IMR-90 (cell line): ENCODE measurements around the gene SPI1. TPM values are rescaled to one million over a fixed set of nuclear protein-coding genes. Genes with fewer than 3 reads are reported as not detected.

Experiments used
- ATAC-seq: fragments of 200-7000 bp; cut with Tn5 transposase; 2 replicates; pipeline ENCODE4 v1.9.1; 2020; ENCODE audit warnings: low read depth, mild to moderate bottlenecking, moderate library complexity
- BruUV-seq: library from RNA; stranded (reverse); fragments of 400-500 nt; replicated peaks from 2 replicates; lab custom pipeline; 2021; lab: Mats Ljungman, UMichigan
- CTCF ChIA-PET: fragments of 300-600 bp; formaldehyde crosslinking; extraction: SDS; loops from one replicate; lab custom pipeline; 2021; ENCODE audit warnings: antibody characterized with exemption; lab: Yijun Ruan, JAX
- POLR2A ChIA-PET: fragments of 300-600 bp; sonication (Branson Sonifier 250); formaldehyde crosslinking; loops from one replicate; lab custom pipeline; 2022; ENCODE audit warnings: antibody characterized with exemption; ENCODE audit not compliant: unreplicated experiment; lab: Charles Lee
- DNase-seq: peaks from one replicate; pipeline ENCODE4 v3.0.0; 2013
- H2AFZ ChIP-seq: replicated peaks from 2 replicates; pipeline ENCODE3; 2013; ENCODE audit warnings: low read length, mild to moderate bottlenecking; ENCODE audit not compliant: poor library complexity
- H2AK5ac ChIP-seq: 2 replicates; pipeline ENCODE4 v1.6.1; 2013; ENCODE audit warnings: low read depth, low read length, inconsistent platforms
- H2AK9ac ChIP-seq: replicated peaks from 2 replicates; pipeline ENCODE3; 2013; ENCODE audit warnings: mild to moderate bottlenecking, low read depth, low read length, moderate library complexity; ENCODE audit not compliant: poor library complexity
- H2BK120ac ChIP-seq: 2 replicates; pipeline ENCODE4 v1.6.1; 2013; ENCODE audit warnings: low read depth, low read length, inconsistent platforms
- H2BK15ac ChIP-seq: 3 replicates; pipeline ENCODE4 v1.6.1; 2013; ENCODE audit warnings: low read depth, low read length, inconsistent platforms
- H2BK20ac ChIP-seq: 2 replicates; pipeline ENCODE4 v1.6.1; 2013; ENCODE audit warnings: low read depth, mild to moderate bottlenecking, inconsistent platforms, low read length, moderate library complexity
- H2BK5ac ChIP-seq: 2 replicates; pipeline ENCODE4 v1.6.1; 2013; ENCODE audit warnings: mild to moderate bottlenecking, low read depth, low read length, inconsistent platforms; ENCODE audit not compliant: poor library complexity, severe bottlenecking
- H3K14ac ChIP-seq: replicated peaks from 2 replicates; pipeline ENCODE4 v1.6.1; 2013; ENCODE audit warnings: low read depth, low read length, inconsistent platforms
- H3K18ac ChIP-seq: 2 replicates; pipeline ENCODE4 v1.6.1; 2013; ENCODE audit warnings: low read depth, low read length, control low read depth
- H3K23ac ChIP-seq: 2 replicates; pipeline ENCODE4 v1.6.1; 2013; ENCODE audit warnings: low read depth, low read length, inconsistent platforms
- H3K27ac ChIP-seq: 2 replicates; pipeline ENCODE4 v1.5.1; 2013; ENCODE audit warnings: mild to moderate bottlenecking, control low read depth, low read length; ENCODE audit not compliant: insufficient read depth
- H3K27me3 ChIP-seq: 2 replicates; pipeline ENCODE4 v1.6.1; 2013; ENCODE audit warnings: low read length; ENCODE audit not compliant: control insufficient read depth, insufficient read depth
- H3K36me3 ChIP-seq: 2 replicates; pipeline ENCODE4 v1.6.1; 2013; ENCODE audit warnings: low read length, mixed read lengths; ENCODE audit not compliant: control insufficient read depth, insufficient read depth
- H3K4ac ChIP-seq: 2 replicates; pipeline ENCODE4 v1.6.1; 2013; ENCODE audit warnings: low read depth, low read length, inconsistent platforms
- H3K4me1 ChIP-seq: 2 replicates; pipeline ENCODE4 v1.6.1; 2013; ENCODE audit warnings: low read length, mixed read lengths; ENCODE audit not compliant: control insufficient read depth, insufficient read depth
- H3K4me2 ChIP-seq: 2 replicates; pipeline ENCODE4 v1.6.1; 2013; ENCODE audit warnings: low read depth, mild to moderate bottlenecking, control low read depth, low read length, moderate library complexity
- H3K4me3 ChIP-seq: 2 replicates; pipeline ENCODE4 v1.5.1; 2013; ENCODE audit warnings: low read depth, mild to moderate bottlenecking, control low read depth, low read length, moderate library complexity; ENCODE audit not compliant: insufficient read depth
- H3K56ac ChIP-seq: 2 replicates; pipeline ENCODE4 v1.6.1; 2013; ENCODE audit warnings: low read length, inconsistent platforms; ENCODE audit not compliant: insufficient read depth; ENCODE audit errors: extremely low read depth
- H3K79me1 ChIP-seq, 2 experiments: 2 replicates each; pipeline ENCODE4 v1.6.1; 2013; ENCODE audit warnings: low read length in 2 of 2, inconsistent platforms in 1 of 2, low read depth in 1 of 2
- H3K9ac ChIP-seq: 2 replicates; pipeline ENCODE4 v1.6.1; 2013; ENCODE audit warnings: low read depth, low read length, control low read depth
- H3K9me1 ChIP-seq: 2 replicates; pipeline ENCODE4 v1.6.1; 2013; ENCODE audit warnings: low read length, inconsistent platforms; ENCODE audit not compliant: insufficient read depth
- H3K9me3 ChIP-seq: 2 replicates; pipeline ENCODE4 v1.6.1; 2013; ENCODE audit warnings: low read length; ENCODE audit not compliant: control insufficient read depth, insufficient read depth
- H4K20me1 ChIP-seq: 2 replicates; pipeline ENCODE4 v1.6.1; 2013; ENCODE audit warnings: low read length, inconsistent platforms; ENCODE audit not compliant: insufficient read depth
- H4K5ac ChIP-seq: 2 replicates; pipeline ENCODE4 v1.6.1; 2013; ENCODE audit warnings: mild to moderate bottlenecking, low read depth, low read length, control low read depth
- H4K8ac ChIP-seq, 2 experiments: 2 replicates each; pipeline ENCODE4 v1.6.1; 2013; ENCODE audit warnings: low read depth in 2 of 2, low read length in 2 of 2, control low read depth in 1 of 2, inconsistent platforms in 1 of 2
- H4K91ac ChIP-seq: 2 replicates; pipeline ENCODE4 v1.6.1; 2013; ENCODE audit warnings: low read depth, low read length, inconsistent platforms; ENCODE audit not compliant: insufficient read depth
- RCOR1 ChIP-seq: IDR thresholded peaks from 2 replicates; pipeline ENCODE4 v1.6.1; 2012; ENCODE audit warnings: mild to moderate bottlenecking, low read length, improper control_type of control experiment; ENCODE audit not compliant: insufficient replicate concordance
- WGBS, 2 experiments: methylation state at CpG; one replicate each; pipeline versions ENCODE4 v1.1.5 to v1.1.7; 2013; ENCODE audit warnings: missing lambda C conversion rate in 2 of 2; ENCODE audit not compliant: insufficient read length in 1 of 2; ENCODE audit errors: extremely low coverage in 2 of 2; 5-methylcytosine and 5-hydroxymethylcytosine counted together
- dilution Hi-C: fragments of 300-500 bp; cut with HindIII; formaldehyde crosslinking; loops from one replicate; pipeline ENCODE4 v1.14.3; 2018; ENCODE audit warnings: low sequenced_read_pairs; ENCODE audit not compliant: unreplicated experiment
- in situ Hi-C: fragments of 300-500 bp; cut with MboI; formaldehyde crosslinking; loops from 3 replicates; pipeline ENCODE4 v1.14.3; 2019; ENCODE audit warnings: low sequenced_read_pairs, inconsistent platforms, mixed read lengths
- intact Hi-C: fragments of 100-400 bp; cut with micrococcal nuclease; formaldehyde crosslinking; loops from 2 replicates; pipeline ENCODE4 v1.10.0; 2022
- polyA plus RNA-seq, 3 experiments: library from polyadenylated mRNA; depleted of rRNA; stranded (reverse); fragments of >200 nt; gene quantifications; 2 replicates each; pipeline ENCODE4 v1.2.3, GENCODE V29; 2012; ENCODE audit warnings: low replicate concordance in 1 of 3
- total RNA-seq: library from RNA; depleted of rRNA; stranded (reverse); fragments of >200 nt; gene quantifications from 2 replicates; pipeline ENCODE4 v1.2.3, GENCODE V29; 2012

Gene SPI1
- total and polyA plus RNA-seq, 2 of the 4 experiments (the other 2 are of a cell fraction), result not detected

DNA sequence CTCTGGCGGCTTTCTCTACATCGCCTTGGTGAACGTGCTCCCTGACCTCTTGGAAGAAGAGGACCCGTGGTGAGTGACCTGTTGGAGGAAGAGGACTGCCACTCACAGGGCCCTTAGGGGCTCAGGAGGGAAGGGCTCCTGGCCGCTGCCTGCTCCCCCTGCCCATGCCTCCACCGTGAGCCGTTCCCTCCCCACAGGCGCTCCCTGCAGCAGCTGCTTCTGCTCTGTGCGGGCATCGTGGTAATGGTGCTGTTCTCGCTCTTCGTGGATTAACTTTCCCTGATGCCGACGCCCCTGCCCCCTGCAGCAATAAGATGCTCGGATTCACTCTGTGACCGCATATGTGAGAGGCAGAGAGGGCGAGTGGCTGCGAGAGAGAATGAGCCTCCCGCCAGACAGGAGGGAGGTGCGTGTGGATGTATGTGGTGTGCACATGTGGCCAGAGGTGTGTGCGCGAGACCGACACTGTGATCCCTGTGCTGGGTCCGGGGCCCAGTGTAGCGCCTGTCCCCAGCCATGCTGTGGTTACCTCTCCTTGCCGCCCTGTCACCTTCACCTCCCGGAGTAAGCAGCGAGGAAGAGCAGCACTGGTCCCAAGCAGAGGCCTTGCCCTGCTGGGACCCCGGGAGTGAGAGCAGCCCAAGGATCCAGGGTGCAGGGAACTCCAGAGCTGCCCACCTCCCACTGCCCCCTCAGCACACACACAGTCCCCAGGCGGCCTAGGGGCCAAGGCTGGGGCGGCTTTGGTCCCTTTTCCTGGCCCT is 36.9 kb upstream of the SPI1 start:
- Histone ChIP-seq H4K5ac (peak overlapping the region; percentile 80), H3K23ac (peak overlapping the region; percentile 82), H2BK5ac (peak overlapping the region; percentile 99), H3K27me3 (no peaks in the 10 kb centered on the region), H3K9me3 (no peaks in the 10 kb centered on the region), H4K8ac (peak overlapping the region; percentile 37 to 93; a peak in 3 of 4 replicates), H3K14ac (peak overlapping the region; percentile 82), H3K9ac (peak overlapping the region; percentile 57), H3K79me1 (peaks cover 27 to 70% of the 10 kb centered on the region in 2 experiments; a peak in 3 of 4 replicates), H3K4me3 (no peak overlapping the region), H3K4me1 (peaks cover 45% of the 10 kb centered on the region), H3K27ac (peak overlapping the region; percentile 99), H2AK5ac (peak overlapping the region; percentile 99), H3K4me2 (no peak overlapping the region), H4K91ac (peak overlapping the region; percentile 91), H2BK15ac (peak overlapping the region; percentile 60; the same call in 2 of the 3 replicates), H3K4ac (peak overlapping the region; percentile 94), H3K36me3 (peaks cover 76% of the 10 kb centered on the region), H3K9me1 (peaks cover 6% of the 10 kb centered on the region; the same call in 1 of the 2 replicates), H2AFZ (peak overlapping the region; percentile 46), H3K56ac (no peak overlapping the region; the same call in 1 of the 2 replicates), H2BK120ac (peak overlapping the region; percentile 93), H2BK20ac (peak overlapping the region; percentile 85), H3K18ac (peak overlapping the region; percentile 72), H2AK9ac (peak overlapping the region; percentile 93), H4K20me1 (peaks cover 24% of the 10 kb centered on the region; the same call in 1 of the 2 replicates)
- DNase-seq, result no peak
- POLR2A ChIA-PET, result no interaction called here
- no peak for TF ChIP-seq RCOR1
- in situ Hi-C loops, result no loop called here
- WGBS, 2 experiments, result 82% methylated on average over 9 of the region's 31 CpGs; no CpG with 5 or more reads in 1 of the 2 experiments
- BruUV-seq, result no TSS peak
- peak; percentile 0; the same call in 1 of the 2 replicates for ATAC-seq
- intact Hi-C loops, result no loop called here
- CTCF ChIA-PET, result no interaction called here
- dilution Hi-C loops, result no loop called here
